ENCODE results near the gene RAC2.

RAC2 gene

DNA sequence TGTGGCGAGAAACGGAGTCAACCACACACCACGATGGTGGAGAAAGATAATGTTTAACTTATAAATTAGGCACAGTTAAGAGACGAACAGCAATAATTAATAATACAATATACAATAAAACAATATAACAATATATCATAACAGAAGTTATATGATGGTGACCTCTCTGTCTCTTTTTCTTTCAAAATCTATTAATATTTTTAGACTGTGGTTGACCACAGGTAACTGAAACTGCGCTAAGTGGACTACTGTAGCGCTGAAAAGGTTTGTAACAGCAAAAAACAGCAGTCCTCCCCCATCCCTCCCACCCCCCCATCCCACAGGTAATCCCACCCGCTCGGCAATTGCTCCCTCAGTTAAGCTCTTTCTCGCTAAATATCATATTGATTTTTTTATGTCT, 28.2 kb downstream of the RAC2 start:
- DNase-seq = no peak

- no peak for DNase-seq
These were observed 29.4 kb downstream of the RAC2 start for GRCh38 chr22:37214731-37215030.

- DNase-seq = no peak
These were observed 29.9 kb downstream of the RAC2 start for GRCh38 chr22:37213941-37214730.

DNA sequence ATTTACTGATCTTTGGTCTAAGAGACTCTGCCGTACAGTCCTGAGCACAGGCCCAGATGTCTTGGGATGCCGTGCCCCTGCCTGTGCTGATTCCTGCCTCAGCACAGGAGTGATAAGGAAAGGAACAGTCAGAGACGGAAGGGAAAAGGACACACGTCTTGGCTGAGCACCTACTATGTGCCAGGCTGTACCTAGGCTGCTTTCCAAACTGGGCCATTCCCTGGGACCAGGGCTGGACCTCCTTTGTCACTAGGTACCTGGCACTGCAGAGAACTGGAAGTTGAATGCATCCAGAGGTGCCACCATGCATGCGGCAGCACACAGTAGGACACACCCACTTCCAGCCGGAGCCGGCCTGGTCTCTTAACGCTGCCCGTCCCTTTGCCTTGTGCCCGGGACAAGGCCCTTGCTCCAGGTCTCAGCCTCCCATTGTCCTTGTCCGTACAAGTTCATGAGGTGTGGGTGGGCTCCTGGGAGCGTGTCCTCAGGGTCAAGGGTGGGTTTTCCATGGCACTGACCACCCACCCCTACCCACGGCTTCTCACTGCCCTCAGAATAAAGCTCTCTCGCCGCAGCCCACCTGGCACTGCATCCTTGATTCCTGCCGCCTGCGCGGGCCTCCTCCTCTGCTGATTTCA, 30.7 kb downstream of the RAC2 start:
- no peak for DNase-seq

DNA sequence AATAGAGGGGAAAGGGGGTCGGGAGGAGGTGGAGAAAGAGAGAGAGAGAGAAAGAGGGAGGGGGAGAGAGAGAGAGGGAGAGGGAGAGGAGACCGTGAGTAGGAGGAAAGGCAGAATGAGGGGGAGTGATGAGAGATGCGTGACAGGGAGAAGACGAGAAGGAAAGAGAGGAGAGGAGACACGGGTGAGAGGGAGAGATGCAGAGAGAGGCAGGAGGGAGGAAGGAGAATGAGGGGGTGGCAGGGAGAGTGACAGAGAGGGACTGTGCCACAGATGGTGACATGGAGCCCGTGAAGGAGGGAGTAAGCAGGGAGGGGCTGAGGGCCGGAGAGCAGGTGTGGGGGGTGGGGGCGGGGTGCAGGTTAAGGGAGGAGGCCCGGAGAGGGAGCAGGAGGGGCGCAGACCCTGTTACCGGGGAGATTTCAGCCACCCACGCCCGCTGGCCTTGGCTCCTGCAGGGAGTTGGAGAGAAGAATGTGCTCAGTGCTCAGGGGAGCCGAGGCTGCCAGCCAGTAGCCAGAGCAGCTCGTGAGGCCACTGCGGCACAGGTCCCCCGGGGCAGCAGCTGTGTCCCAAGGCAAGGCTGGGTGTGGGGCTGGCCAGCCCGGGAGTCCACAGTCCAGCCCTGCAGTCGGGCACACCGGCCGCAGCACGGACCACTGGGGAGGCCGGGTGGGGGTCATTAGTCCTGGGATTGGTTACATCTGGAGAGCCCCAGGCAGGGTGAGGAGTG, 31.7 kb downstream of the RAC2 start, which contains the start of gene SSTR3:
Gene SSTR3 (minus strand): TSS at position 304 of the 733 bp plus-strand sequence. CDS start 4,674 bp downstream, outside the sequence.
- DNase-seq = no peak

- no peak for DNase-seq
These were observed 32.2 kb downstream of the RAC2 start for GRCh38 chr22:37211866-37212173.

- no peak for DNase-seq
These were observed 32.8 kb downstream of the RAC2 start for GRCh38 chr22:37211075-37211865.

DNA sequence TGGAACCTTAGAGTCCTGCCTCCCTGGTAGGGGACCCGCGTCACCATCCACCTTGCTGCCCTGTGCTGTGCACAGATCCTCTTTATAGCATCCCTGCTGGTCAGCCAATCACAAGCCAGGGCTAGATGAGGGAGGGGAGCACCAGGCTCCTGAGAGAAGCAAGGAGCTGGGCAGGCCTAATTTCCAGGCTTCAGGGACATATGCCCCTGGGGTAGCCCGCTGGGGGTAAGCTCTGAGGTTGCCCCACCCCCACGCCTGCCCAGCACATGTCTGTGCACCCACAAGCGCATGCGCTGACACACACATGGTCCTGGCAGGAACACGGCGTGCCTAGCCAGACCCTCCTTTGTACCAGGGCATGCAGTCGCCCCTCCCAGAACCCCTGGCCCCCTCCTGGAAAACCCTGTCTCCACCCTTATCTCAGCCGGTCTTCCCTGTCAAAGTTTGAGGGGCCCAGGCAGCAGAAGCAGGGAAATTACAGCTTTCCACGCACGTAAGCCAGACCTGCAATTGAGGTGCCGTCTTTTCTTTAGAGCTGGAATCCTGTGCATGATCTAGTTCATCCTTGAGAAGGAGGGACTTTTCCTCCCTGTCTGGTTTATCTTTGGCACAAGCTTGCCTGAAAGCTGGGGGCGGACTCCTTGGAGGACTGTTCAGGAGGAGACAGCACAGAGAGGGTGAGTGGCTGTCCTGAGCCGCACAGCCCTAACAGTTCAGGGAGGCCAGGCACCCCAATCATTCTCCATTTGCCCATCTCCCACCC, 33.8 kb downstream of the RAC2 start:
- no peak for DNase-seq

GRCh38 chr22:37209140-37209845, 34.8 kb downstream of the RAC2 start:
- no peak for DNase-seq

GRCh38 chr22:37208401-37209139, 35.5 kb downstream of the RAC2 start:
- DNase-seq = no peak

- DNase-seq = no peak
These were observed 36.1 kb downstream of the RAC2 start for GRCh38 chr22:37207981-37208380.

DNA sequence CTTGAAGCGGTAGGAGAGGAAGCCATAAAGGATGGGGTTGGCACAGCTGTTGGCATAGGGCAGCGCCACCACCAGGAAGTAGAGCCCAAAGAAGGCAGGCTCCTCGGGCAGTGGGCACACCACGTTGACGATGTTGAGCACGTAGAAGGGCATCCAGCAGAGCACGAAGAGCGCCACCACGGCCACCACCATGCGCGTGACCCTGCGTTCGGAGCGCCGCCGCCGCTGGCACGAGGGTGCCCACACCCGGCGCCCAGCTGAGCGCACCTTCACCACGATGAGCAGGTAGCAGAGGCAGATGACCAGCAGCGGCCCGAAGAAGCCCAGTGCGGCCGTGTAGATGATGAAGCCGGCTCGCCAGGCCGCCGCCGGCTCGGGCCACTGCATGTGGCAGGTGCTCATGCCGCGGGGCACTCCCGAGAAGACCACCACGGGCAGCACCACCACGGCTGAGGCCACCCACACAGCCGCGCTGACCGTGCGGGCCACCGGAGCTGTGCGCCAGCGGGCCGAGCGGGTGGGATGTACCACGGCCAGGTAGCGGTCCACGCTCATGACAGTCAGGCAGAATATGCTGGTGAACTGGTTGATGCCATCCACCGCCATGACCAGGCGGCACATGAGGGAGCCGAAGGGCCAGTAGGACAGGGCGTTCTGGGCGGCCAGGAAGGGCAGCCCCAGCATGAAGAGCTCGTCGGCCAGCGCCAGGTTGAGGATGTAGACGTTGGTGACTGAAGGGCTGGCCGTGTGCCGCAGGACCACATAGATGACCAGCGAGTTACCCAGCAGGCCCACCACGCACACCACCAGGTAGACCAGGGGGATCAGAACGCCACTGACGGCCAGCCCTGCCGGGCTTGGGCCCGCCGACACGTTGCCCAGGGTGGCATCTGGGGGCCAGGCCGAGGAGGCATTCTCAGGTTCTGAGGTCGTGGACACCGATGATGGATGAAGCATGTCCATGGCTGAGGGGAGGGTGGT, 36.9 kb downstream of the RAC2 start:
- no peak for DNase-seq

GRCh38 chr22:37206118-37206840, 37.8 kb downstream of the RAC2 start:
- no peak for DNase-seq

DNA sequence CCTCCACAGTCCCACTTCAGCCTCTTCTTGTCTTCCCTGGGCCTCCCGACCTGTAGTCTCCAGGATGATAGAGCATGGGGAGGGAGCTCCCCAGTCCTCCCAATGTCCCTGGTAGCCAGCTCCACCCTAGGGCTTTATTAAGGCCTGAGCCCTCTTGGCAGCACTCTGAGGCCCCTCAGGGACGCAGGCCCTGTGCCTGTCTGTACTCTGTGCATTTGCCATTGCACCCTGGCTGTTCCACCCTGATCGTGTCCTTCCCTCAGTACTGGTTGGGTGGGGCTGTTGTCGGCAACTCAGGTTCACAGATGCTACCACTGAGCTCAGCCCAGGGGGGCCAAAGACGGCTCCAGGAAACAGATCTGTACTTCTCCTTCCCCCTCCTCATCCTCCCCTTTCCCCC, 39.0 kb downstream of the RAC2 start:
- DNase-seq = no peak

DNA sequence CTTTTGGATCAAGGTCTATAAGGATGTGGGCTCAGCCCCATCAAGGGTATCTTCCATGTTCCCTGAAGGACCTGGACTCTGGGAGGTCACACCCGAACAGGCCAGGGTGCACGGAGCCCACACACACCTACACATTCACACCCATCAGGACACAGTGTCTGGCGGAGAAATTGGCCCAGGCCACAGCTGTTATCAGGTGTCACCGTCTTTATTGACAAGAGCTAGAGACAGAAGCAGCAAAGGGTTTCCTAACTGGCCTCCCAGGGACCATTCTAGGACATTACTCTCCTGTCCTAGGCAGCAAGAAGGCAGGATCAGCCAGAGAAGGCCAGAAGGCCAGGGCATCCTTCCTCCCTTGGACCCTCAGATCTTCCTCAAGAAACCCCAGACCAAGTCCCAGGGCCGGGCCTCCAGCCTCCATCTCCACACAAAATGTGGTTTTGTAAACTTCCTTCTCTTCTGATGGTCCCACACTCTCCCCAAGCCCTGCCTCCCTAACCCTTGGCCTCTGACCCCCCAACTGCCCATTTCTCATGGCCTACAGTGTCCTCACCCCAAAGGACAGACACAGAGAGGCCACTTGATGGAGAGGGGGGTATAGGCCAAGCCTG, 39.9 kb downstream of the RAC2 start:
- DNase-seq = no peak

DNA sequence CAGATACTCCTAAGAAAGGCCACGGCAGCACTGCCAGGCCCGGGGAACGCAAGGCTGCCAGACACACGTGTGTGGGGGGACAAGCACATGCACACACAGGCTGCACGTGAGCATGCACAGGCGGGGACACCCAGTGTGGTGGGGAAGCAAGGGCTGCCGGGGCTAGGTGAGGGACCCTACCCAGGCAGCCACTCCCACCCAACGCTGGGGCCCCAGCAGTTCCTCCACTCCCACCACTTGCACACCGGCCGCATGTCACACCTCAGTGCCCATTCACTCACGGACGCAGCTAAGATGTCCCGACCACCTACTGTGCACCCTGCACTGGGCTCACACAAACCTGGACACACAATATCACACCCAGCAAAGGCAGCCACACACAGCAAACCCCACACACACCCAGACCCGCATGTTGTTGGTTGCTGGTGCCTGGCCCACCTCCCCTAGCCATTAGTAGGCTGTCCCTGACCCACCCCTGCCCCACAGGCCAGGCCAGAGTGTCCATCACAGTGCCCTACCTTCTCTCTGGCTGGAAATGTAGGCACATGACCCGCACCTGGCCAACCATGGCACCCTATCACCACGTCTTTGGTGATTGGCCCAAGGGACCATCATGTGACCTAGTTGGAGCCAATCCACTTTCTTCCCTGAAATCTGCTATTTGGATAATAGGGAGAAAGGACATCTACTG, 40.6 kb downstream of the RAC2 start:
- DNase-seq = no peak

- DNase-seq = no peak
These were observed 41.4 kb downstream of the RAC2 start for GRCh38 chr22:37202716-37203115.

DNA sequence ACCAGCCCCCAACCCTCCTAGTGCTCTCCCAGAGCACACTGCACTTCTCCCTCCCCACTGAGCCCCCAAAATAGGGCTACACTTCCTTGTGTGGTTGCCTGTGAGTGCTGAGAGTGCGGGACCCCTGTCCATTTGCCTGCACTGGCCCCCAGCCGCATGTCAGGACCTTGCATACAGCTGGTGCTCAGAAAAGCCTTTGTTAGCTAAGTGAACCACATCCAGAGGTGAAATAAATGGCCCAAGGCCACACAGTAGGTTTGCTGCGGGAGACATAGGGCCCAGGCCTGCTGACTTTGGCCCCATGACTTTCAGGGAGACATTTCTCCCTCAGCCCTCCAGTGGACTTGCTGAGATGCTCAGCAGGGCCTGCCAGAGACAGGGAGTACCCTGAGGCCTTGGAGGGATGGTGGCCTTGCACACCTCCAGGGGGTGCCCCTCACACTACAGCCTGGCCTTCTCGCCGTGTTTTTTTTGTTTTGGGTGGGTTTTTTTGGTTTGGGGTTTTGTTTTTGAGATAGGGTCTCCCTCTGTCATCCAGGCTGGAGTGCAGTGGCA, 42.0 kb downstream of the RAC2 start:
- no peak for DNase-seq

All from NCI-H2081 (cell line).